HG02678 (cell line): ENCODE measurements around the gene DDX19B.
"Not testable (repeated sequence)": the region's sequence is repeated elsewhere in the genome, so short reads cannot be mapped to it uniquely, and the experiment has no call there.

Experiments
- ATAC-seq: cut with Tn5 transposase; IDR thresholded peaks from one replicate; pipeline ENCODE4 v1.9.1; 2021; ENCODE audit warnings: mild to moderate bottlenecking, moderate library complexity; ENCODE audit not compliant: unreplicated experiment

Gene DDX19B

DNA sequence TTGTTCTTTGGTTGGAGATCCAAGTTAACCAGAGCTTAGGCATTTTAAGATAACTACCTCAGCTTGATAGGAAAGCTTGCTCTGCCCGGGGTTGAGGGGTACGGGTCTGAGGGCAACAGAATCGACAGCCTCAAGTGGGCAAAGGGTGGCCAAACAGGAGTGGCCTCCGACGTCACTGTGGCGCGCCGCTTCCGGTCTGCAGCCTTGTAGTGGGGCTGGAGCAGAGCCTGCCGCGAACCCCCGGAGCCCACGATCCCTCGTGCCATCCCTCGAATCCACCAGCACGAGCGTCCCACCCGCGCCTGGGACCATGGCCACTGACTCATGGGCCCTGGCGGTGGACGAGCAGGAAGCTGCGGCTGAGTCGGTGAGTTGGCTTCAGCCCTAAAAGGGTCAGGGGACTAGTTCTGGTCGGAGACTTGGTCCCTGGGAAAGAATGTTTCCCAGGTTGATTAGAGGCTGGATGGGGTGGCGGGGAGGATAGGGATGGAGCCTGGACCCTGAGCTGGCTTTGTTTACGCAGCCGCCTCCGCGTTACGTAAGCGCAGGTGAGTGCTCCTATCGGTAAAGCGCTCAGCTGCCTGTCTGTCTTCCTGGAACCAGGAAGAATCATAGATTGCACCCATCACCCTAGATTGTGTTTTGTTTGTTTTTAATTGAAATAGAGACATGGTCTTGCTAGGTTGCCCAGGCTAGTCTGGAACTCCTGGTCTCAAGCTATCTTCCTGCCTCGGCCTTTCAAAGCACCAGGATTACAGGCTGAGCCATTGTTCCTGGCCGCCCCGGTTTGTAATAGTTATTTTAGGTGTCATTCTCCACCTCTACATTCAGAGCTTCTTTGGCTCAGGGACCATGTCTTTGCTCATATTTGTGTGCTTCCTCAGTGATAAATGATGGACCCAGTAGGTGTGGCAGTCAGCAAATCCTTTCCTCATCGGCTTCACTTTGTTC lies at the start of gene DDX19B:
Gene DDX19B, plus strand, starts transcription at position 199 of the 951 bp plus-strand sequence. Its CDS starts 112 bp downstream, at position 311.
- peak; percentile 85 for ATAC-seq

DNA sequence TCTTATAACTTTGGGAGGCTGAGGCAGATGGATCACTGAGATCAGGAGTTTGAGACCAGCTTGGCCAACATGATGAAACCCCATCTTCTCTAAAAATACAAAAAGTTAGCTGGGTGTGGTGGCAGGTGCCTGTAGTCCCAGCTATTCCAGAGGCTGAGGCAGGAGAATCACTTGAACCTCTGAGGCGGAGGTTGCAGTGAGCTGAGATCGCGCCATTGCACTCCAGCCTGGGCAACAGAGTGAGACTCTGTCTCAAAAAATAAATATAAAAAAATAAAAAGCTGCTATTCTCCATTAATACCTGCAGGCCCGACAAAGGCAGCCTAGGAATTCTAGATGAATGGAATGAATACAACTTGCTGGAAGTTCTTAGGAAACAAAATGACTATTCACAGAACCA lies 49.3 kb upstream of the DDX19B start:
- ATAC-seq, result not testable (repeated sequence)

DNA sequence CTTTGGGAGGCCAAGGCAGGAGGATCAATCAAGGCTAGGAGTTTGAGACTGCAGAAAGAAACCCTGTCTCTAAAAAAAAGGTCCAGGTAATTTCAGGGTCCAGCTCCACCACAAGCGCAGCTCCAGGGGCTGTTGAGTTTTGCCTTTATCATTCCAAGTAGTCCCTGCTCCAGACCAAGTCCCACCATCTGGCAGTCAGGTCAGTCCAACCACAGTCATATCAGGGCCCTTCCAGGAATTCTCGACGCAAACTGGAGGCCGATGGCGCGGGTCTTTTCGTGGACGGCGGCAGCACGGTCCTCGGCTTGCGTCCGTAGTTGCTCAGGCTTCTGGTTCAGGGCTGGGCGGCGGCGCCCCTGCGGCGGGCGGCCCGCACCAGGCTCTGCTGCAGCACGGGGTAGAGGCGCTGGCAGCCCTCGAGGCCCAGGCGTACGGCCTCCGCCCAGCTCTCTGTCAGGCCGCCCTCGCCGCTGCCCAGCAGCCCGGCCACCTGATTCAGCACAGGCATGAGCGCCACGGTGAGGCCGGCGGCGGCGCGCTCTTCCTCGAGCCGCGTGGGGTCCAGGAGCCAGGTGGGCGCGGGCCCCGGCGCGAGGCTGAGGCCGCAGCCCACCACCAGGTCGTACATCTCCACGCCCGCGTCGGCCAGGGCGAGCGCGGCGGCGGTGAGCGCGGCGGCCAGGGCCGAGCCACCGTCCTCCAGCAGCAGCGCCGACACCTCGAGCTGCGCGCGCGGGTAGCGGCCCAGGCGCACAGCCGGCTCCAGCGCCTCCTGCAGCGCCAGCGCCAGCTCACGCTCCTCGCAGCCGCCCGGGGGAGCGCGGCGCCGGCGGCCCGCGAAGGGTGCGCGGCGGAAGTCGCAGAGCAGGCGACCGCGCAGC lies 48.0 kb upstream of the DDX19B start:
- peak; percentile 44 for ATAC-seq

DNA sequence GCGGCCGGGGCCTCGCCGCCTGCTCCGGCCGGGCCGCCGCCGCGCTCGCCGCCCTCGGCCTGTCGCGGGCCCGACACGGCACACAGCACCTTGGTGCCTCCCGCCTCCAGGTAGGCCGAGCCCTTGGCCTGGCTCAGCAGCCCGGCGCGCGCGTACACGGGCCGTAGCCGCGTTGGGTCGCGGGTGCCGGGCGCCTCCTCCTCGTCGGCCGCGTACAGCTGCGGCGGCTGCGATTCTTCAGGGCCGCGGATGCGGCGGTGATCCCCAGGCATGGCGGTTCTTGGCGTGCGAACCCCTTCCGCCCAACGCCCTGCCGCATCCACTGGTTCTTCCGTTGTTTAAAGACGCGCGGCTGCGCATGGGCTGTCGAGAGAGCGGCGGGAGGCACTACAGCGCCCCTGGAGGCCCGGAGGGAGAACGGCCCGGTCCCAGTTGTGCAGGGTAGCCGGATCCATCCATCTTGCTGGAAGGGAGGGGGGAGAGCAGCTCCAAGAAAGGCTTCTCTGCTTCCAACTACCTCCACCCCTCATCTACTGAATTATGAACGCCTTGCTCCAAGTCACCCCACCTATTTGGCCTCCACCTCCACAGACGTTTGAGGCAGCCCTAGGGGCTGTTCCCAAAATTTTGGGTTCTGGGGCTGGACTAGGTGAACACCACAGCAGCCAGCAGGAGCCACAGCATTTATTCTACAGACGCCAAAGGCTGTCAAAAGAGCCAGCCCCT lies 47.2 kb upstream of the DDX19B start, which contains the start of gene EXOSC6:
Gene EXOSC6, minus strand, starts transcription at position 312 of the 726 bp plus-strand sequence. Its CDS starts 40 bp downstream, at position 272.
- ATAC-seq, result peak; percentile 83

DNA sequence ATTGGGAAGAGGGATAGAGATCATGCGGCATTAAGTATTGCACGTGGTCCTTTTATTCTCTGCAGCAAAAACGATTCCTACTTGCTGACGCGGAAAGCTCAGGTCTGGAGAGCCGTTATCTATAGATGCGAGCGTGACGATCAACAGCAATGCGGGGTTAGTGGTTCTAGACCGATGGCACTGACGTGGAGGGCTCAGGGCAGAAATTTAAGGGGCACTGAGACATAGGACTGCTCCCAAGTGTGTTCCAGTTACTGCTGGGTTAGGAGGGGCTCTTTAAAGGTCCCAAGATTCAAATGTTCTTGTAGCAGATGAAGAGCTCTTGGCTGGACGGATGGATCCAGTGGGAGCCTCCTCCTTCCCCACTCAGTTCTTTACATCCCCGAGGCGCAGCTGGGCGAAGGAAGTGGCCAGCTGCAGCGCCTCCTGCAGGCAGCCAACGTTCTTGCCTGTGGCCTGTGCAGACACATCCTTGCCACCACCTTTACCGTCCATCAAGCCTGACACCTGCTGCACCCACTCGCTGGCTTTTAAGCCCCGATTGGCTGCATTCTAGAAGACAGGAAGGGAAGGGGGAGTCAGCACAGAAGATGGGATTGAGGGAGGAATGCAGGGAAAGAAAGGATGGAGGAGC lies 46.5 kb upstream of the DDX19B start:
- no peak for ATAC-seq

DNA sequence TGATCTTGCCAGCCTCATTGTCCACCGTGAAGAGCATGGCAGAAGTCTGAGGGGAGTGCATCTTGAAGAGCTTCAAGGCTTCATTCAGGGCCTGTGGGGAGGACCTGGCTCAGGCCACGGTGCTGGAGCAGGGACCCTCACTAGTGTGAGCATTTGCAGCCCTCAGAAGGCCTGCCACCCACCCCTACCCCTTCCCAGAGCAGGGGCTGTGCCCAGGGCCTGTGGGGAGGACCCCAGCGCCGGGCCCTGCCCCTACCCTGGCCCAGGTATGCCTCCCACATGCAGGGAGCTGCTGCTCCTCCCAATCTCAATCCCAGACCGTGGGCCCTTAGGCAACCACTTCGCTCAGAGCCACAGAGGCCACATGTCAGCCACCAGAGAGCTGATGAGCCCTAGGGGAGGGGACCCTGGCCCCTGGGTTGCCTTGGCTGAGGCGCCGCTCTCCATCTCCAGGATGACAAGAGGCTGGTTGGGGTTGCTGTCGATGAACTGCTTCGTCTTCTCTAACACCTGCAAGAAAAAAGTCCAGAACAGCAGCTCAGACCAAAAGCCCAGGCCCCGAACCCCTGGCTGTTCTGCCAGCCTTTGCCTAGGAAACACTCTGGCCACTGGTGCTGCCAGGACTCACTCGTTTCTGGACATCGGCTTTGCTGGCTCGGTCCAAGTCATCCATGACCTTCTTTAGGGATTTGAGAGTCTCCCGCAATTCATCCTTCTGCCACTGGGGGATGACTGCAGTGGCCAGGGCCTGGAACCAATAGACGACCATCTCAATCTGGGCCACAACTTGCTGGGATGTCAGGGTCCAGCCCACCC lies 45.5 kb upstream of the DDX19B start:
- ATAC-seq, result no peak

DNA sequence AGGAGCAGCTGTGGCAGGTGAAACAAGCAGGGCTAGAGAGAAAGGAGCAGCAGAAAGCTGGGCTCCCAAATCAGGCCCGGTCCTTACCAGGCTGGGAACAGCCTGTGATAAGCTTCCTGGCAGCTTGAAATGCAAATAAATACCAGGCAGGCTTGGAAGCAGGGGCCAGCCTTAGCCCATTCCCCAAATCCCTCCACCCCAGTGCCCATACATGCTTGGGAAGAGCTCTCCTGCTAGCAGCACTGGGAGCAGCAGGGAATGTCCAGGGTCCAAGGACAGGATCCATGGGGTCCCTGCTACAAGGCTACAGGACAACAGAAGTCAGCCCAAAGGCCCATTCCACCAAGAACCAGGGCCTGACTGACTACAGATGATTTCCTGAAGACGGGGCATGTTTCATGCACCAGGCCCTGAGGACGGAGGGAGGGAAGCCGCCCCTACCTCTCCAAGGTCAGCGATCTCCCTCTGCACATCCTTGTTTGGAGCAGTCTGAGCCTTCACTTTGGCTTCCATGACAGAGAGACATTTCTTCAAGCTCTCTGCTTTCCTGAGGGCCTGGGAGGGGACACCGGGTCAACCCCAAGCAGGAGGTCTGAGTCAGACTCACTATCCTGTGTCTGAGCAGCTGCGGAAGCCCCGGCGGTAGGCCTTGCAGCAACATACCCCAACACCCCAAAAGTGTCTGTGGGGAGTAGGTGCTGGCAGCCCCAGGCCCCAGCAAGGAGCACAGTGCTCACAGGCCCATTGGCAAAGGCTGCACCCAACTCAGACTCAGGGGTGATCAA lies 44.6 kb upstream of the DDX19B start:
- no peak for ATAC-seq

DNA sequence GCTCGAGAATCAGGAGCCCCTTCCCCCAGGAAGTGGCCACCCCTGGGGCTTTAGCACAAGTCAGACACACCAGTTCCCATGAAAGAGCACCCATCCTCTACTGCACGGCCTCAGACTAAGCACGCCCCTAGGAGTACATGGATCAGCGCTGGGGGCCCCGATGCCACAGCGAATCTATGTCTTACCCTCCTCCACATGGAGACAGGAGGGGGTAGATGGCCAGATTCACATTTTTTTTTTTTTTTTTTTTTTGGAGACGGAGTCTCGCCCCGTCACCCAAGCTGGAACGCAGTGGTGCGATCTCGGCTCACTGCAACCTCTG lies 44.1 kb upstream of the DDX19B start:
- no peak for ATAC-seq

DNA sequence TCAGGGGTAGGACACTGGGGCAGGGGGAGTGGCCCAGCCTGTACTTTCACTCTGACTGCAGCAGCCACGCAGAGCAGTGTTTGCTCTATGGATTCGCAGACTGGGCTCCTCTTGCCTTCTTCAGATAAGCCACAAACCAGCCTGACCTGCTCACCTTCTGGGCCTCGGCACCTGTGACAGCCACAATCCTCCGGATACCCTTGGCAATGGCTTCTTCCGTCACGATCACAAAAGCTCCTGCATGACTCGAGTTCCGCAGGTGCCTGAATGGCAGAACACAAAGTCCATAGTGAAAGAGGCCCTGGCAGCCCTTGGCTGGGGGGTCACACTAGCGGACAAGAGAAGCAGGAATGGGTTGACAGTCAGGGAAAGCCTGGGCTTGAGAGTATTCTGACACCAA lies 43.4 kb upstream of the DDX19B start:
- no peak for ATAC-seq

DNA sequence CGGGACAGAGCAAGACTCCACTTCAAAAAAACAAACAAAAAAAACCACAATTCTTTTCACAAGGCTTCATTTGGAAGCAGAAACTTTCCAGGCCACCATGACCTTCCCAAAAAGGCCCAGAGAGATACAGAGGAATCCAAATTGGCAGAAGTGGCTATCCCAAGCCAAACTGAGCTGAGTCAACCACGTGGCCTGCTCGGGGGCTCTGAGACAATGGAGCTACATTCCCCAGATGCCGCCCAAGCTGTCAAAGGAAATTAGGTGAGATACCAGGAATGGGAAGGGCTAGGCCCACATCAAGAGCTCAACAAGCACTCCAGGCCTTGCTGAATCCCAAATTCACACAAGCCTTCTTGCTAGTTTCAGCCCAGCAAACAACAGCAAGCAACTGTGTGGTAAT lies 41.6 kb upstream of the DDX19B start:
- ATAC-seq, result no peak

DNA sequence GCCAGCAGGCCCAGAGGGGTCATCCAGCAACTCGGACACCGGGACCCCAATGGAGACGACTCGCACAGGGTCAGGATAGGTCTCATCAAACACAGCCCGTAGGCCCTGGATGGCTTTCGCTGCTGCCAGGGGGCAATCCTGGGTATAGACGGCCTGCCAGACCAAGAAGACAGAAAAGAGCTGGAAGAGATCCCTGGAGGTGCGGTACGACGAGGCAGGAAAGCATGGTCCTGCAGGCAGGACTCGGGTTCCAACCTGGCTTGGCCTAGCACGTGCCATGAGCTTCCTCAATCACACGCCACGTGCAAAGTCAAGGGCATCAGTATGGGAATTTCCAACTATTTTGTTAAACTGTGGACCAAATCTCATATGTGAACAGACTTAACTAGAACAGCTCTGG lies 40.9 kb upstream of the DDX19B start:
- ATAC-seq, result no peak

DNA sequence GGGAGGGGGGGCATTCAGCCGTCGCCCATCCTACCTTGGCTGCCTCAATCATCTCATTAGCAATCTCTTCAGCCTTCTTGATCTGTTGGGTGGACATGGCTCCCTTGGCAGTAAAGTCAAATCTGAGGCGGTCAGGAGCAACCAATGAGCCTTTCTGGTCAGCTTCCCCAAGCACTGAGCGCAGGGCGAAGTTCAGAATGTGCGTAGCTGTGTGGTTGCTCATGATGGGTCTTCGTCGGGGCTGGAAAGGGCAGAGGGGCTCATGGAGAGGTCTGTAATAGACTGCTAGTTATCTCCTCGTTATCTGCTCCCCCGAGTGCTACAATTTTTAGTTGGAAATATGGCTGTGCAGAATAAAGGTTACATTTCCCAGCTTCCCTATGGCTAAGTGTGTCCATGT lies 40.0 kb upstream of the DDX19B start:
- no peak for ATAC-seq

DNA sequence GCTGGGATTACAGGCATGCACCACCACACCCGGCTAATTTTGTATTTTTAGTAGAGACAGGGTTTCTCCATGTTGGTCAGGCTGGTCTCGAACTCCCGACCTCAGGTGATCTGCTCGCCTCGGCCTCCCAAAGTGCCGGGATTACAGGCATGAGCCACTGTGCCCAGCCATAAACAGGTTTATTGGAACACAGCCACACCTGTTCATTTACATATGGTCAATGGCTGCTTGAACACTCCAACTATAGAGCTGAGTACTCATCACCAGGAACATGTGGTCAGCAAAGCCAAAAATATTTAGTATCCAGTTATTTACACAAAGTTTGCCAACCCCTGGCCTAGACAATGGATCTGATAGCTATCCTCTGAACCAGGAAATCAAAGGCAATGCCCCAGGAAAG lies 39.1 kb upstream of the DDX19B start:
- ATAC-seq, result not testable (repeated sequence)

DNA sequence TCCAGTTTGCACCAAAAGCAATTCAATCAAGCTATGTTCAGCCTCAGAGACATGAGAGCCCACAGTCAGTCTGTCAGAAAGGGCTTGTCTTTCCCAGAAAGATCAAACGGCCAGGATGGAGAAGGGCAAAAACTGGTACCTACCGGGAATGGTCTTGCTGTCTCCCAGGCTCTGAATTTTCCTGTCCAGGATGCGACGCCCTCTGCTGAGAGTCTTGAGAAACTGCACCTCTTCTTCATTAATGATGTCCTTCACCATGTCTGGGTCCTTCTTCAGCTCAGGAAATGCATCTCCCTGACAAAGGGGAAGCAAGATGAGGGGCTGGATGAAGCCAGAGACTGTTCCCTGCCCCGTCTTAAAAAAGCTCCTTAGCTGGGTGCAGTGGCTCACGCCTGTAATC lies 31.5 kb upstream of the DDX19B start:
- no peak for ATAC-seq

DNA sequence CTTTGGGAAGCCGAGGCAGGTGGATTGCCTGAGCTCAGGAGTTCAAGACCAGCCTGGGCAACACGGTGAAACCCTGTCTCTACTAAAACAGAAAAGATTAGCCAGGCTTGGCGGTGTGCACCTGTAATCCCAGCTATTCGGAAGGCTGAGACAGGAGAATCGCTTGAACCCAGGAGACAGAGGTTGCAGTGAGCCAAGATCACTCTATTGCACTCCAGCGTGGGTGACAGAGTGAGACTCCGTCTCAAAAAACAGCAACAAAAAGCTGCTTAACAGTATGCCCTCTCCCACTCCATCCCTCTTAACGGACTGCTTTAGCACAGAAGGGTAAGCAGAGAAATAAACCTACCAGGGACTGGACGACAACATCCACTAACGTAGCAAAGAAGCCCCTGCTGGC lies 31.1 kb upstream of the DDX19B start:
- ATAC-seq, result not testable (repeated sequence)

DNA sequence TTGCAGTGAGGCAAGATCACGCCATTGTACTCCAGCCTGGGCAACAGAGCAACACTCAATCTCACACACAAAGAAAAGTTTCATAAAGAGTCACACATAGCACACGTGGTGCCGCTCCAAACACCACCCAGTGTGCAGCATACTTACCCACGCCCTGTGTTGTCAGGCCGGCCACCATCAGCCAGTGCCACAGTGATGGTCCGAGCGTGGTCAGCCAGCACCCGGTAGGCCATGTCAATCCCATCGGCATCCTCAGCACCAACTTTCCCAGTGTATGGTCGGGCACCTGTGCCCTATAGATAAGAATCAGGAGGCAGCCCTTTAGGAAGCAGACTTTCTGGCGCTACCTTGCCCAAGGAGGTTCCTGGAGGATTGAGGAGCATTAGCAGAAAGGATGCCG lies 29.5 kb upstream of the DDX19B start:
- ATAC-seq, result no peak

DNA sequence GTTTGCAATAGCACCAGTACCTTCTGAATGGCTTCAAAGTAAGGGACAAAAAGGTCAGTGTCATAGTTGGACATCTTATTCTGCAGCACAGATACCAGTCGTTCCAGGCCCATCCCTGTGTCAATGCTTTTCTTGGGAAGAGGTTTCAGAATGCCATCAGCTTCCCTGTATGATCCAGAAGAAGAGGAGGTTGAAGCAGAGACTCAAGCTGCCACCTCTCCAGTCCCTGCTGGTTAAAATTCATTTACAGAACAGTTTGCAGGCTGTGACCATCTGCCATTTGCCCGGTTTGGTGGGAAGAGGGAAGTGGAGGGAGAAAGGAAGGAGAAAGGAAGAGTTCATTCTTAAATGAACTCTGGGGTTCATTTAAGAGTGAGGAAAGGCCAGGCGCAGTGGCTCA lies 28.8 kb upstream of the DDX19B start:
- no peak for ATAC-seq

DNA sequence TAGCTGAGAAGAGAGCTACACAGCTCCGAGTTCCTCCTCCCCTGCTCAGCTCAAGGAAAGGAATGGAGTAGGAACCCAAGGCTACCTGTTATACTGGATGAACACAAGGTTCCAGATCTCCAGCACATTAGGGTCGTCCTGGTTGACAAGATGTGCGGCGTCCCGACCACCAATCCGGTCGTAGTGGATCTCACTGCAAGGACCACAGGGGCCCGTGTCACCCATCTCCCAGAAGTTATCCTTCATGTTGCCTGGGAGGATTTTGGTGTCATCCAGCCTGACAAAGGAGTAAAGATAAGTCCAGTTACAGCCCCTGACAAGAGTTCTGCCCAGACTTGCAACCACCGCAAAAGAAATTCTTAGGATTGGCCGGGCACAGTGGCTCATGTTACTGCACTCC lies 27.3 kb upstream of the DDX19B start:
- ATAC-seq, result no peak

DNA sequence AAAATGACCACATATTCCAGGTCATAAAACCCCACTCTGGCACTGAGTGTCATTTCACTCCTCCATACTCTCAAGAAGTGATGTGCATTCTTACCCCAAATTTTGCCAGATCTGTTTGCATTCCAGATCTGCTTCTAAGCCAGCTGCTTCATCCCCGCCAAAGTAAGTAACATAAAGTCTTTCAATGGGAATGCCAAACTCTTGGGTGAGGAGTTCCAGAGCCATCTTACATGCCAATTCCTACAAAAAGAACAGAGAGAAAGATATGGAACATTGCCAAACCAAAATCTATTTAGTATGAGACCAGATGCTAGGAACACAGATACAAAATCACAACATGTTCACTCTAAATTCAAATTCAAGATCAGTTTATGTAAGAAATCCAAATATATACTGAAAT lies 22.6 kb upstream of the DDX19B start:
- no peak for ATAC-seq
